Measurements from ENCODE around the gene SLC25A4. TPM values are rescaled to one million over a fixed set of nuclear protein-coding genes. Genes with fewer than 3 reads are reported as not detected.

Gene SLC25A4
- total RNA-seq, 3 donors from 2014 or later (not counting 1 experiment from before 2014, with no cell fraction given) = 5.6 to 8.2 (median 7.5) TPM

GRCh38 chr4:185179488-185179887 is 36.4 kb downstream of the SLC25A4 start:
- Mint-ChIP-seq H3K4me1 (peaks cover 0 to 18% of the 10 kb centered on the region in 2 donors), H3K27me3 (ENCODE audit: low read depth in 2 of 2) (no peaks in the 10 kb centered on the region), H3K36me3 (peaks cover 8% of the 10 kb centered on the region), H3K4me3 (no peak overlapping the region), H3K9me3 (no peaks in the 10 kb centered on the region), H3K27ac (no peak overlapping the region)
- TF ChIP-seq, protein P1, sequence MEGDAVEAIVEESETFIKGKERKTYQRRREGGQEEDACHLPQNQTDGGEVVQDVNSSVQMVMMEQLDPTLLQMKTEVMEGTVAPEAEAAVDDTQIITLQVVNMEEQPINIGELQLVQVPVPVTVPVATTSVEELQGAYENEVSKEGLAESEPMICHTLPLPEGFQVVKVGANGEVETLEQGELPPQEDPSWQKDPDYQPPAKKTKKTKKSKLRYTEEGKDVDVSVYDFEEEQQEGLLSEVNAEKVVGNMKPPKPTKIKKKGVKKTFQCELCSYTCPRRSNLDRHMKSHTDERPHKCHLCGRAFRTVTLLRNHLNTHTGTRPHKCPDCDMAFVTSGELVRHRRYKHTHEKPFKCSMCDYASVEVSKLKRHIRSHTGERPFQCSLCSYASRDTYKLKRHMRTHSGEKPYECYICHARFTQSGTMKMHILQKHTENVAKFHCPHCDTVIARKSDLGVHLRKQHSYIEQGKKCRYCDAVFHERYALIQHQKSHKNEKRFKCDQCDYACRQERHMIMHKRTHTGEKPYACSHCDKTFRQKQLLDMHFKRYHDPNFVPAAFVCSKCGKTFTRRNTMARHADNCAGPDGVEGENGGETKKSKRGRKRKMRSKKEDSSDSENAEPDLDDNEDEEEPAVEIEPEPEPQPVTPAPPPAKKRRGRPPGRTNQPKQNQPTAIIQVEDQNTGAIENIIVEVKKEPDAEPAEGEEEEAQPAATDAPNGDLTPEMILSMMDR (IDR thresholded peaks at IDR 0.05) = no peak
- no peak overlapping the region for H3K4me3 ChIP-seq (ENCODE audit: low read length)
- no peak for DNase-seq
- WGBS (ENCODE audit: insufficient coverage) = 73% methylated on average over 3 of the region's 3 CpGs
- H3K36me3 ChIP-seq (ENCODE audit: control insufficient read depth, insufficient read depth, low read length) = peaks cover 11% of the 10 kb centered on the region
- no peaks in the 10 kb centered on the region for H3K27me3 ChIP-seq (ENCODE audit: control insufficient read depth, insufficient read depth, low read length)
- ATAC-seq = no peak
- H3K4me1 ChIP-seq (ENCODE audit: control insufficient read depth, insufficient read depth, low read length) = no peaks in the 10 kb centered on the region
- H3K27ac ChIP-seq (ENCODE audit: low read length) = no peak overlapping the region
- H3K9me3 ChIP-seq (ENCODE audit: control insufficient read depth, insufficient read depth, low read length) = no peaks in the 10 kb centered on the region
- intact Hi-C loops (cut with micrococcal nuclease) = no loop called here

GRCh38 chr4:185182239-185182638 is 39.2 kb downstream of the SLC25A4 start:
- no peak overlapping the region for H3K27ac ChIP-seq (ENCODE audit: low read length)
- DNase-seq = no peak
- WGBS (ENCODE audit: insufficient coverage) = 90% methylated on average over 2 of the region's 2 CpGs
- no peaks in the 10 kb centered on the region for H3K36me3 Mint-ChIP-seq
- H3K4me1 Mint-ChIP-seq = peaks cover 0 to 22% of the 10 kb centered on the region in 2 donors
- H3K9me3 ChIP-seq (ENCODE audit: control insufficient read depth, insufficient read depth, low read length) = no peaks in the 10 kb centered on the region
- H3K27me3 ChIP-seq (ENCODE audit: control insufficient read depth, insufficient read depth, low read length) = no peaks in the 10 kb centered on the region
- no peaks in the 10 kb centered on the region for H3K36me3 ChIP-seq (ENCODE audit: control insufficient read depth, insufficient read depth, low read length)
- H3K4me3 Mint-ChIP-seq = no peak overlapping the region
- no peak overlapping the region for H3K27ac Mint-ChIP-seq
- intact Hi-C loops (cut with micrococcal nuclease) = no loop called here
- H3K4me1 ChIP-seq (ENCODE audit: control insufficient read depth, insufficient read depth, low read length) = no peaks in the 10 kb centered on the region
- no peaks in the 10 kb centered on the region for H3K9me3 Mint-ChIP-seq
- no peak overlapping the region for H3K4me3 ChIP-seq (ENCODE audit: low read length)
- TF ChIP-seq, protein P1 (IDR thresholded peaks at IDR 0.05) = no peak
- H3K27me3 Mint-ChIP-seq (ENCODE audit: low read depth in 2 of 2) = no peaks in the 10 kb centered on the region
- ATAC-seq = no peak

- Histone ChIP-seq H3K4me1 (ENCODE audit: control insufficient read depth, insufficient read depth, low read length) (no peaks in the 10 kb centered on the region), H3K27me3 (ENCODE audit: control insufficient read depth, insufficient read depth, low read length) (no peaks in the 10 kb centered on the region), H3K36me3 (ENCODE audit: control insufficient read depth, insufficient read depth, low read length) (peaks cover 2% of the 10 kb centered on the region), H3K27ac (ENCODE audit: low read length) (no peak overlapping the region), H3K4me3 (ENCODE audit: low read length) (no peak overlapping the region), H3K9me3 (ENCODE audit: control insufficient read depth, insufficient read depth, low read length) (no peaks in the 10 kb centered on the region)
- intact Hi-C loops (cut with micrococcal nuclease) = loop anchor here (1.0 kb wide), 1 partner anchor 143 kb away; no protein-coding TSS in a partner anchor
- no peaks in the 10 kb centered on the region for H3K36me3 Mint-ChIP-seq
- peaks cover 0 to 23% of the 10 kb centered on the region in 2 donors for H3K4me1 Mint-ChIP-seq
- ATAC-seq = peak; percentile 67 to 84 (median 78)
- DNase-seq = peak; percentile 45 to 93
- no peaks in the 10 kb centered on the region for H3K27me3 Mint-ChIP-seq (ENCODE audit: low read depth in 2 of 2)
- H3K27ac Mint-ChIP-seq = no peak overlapping the region
- WGBS (ENCODE audit: insufficient coverage) = 46% methylated on average over 5 of the region's 6 CpGs
- TF ChIP-seq, protein P1 (IDR thresholded peaks at IDR 0.05) = peak; percentile 82
- H3K4me3 Mint-ChIP-seq = no peak overlapping the region
- no peaks in the 10 kb centered on the region for H3K9me3 Mint-ChIP-seq
Observed at GRCh38 chr4:185183622-185184281, 40.7 kb downstream of the SLC25A4 start.

DNA sequence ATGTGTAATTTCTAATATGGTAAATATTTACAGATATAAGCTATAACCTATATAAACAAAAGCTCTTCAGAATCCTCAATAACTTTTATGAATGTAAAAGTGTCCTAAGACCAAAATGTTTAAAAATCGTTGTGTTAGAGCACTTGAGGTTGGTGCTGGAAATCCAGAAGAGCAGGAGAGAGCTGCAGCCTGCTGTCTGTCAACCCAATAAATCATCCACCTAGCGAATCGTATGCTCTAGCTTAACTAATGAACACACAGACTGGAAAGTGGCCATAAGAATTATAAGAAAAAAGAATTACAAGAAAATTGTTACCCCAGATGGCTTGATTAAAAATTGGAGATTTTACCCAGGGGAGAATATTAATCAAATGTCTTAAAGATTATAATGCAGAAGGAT is 43.7 kb downstream of the SLC25A4 start:
- Histone ChIP-seq H3K27me3 (ENCODE audit: control insufficient read depth, insufficient read depth, low read length) (no peaks in the 10 kb centered on the region), H3K4me3 (ENCODE audit: low read length) (no peak overlapping the region), H3K9me3 (ENCODE audit: control insufficient read depth, insufficient read depth, low read length) (no peaks in the 10 kb centered on the region), H3K27ac (ENCODE audit: low read length) (no peak overlapping the region), H3K4me1 (ENCODE audit: control insufficient read depth, insufficient read depth, low read length) (no peaks in the 10 kb centered on the region), H3K36me3 (ENCODE audit: control insufficient read depth, insufficient read depth, low read length) (peaks cover 15% of the 10 kb centered on the region)
- TF ChIP-seq, protein P1 (IDR thresholded peaks at IDR 0.05) = no peak
- no peak for ATAC-seq
- peaks cover 9 to 14% of the 10 kb centered on the region in 2 donors for H3K4me1 Mint-ChIP-seq
- H3K4me3 Mint-ChIP-seq = no peak overlapping the region
- peaks cover 11% of the 10 kb centered on the region for H3K36me3 Mint-ChIP-seq
- no peaks in the 10 kb centered on the region for H3K9me3 Mint-ChIP-seq
- no peak for DNase-seq
- 73% methylated on average over 3 of the region's 3 CpGs for WGBS (ENCODE audit: insufficient coverage)
- no peaks in the 10 kb centered on the region for H3K27me3 Mint-ChIP-seq (ENCODE audit: low read depth in 2 of 2)
- intact Hi-C loops (cut with micrococcal nuclease) = no loop called here
- H3K27ac Mint-ChIP-seq = no peak overlapping the region

All from natural killer cell (primary cell).